Measurements from ENCODE around the gene KRT40. TPM values are rescaled to one million over a fixed set of nuclear protein-coding genes. Genes with fewer than 3 reads are reported as not detected.

The KRT40 gene
- total RNA-seq, 1 experiment from 2014 or later = not detected

- DNase-seq = no peak
- ChIA-PET POLR2A (ENCODE audit: unreplicated experiment) (no interaction called here), CTCF (no interaction called here)
- Histone ChIP-seq H3K36me3 (ENCODE audit: low read depth) (no peaks in the 10 kb centered on the region), H3K4me3 (no peak overlapping the region), H3K79me2 (ENCODE audit: low read depth) (no peaks in the 10 kb centered on the region), H3K9me2 (ENCODE audit: insufficient read depth) (no peaks in the 10 kb centered on the region), H3F3A (ENCODE audit: insufficient read depth, low read depth) (no peaks in the 10 kb centered on the region), H3K27me3 (ENCODE audit: insufficient read depth, low read depth) (no peaks in the 10 kb centered on the region), H3K4me2 (no peak overlapping the region), H3K27ac (no peak overlapping the region), H4K20me1 (ENCODE audit: insufficient read depth) (no peaks in the 10 kb centered on the region), H3K9me3 (ENCODE audit: insufficient read depth, low read depth) (no peaks in the 10 kb centered on the region), H3K4me1 (replicated peaks; ENCODE audit: insufficient read depth) (no peaks in the 10 kb centered on the region), H2AFZ (no peak overlapping the region)
- intact Hi-C loops (cut with micrococcal nuclease; ENCODE audit: unreplicated experiment) = no loop called here
- no TSS peak for BruUV-seq (replicated peaks)
- TF ChIP-seq CTCF (conservative IDR thresholded peaks at IDR 0.05) (no peak), EZH2 (IDR thresholded peaks at IDR 0.05; ENCODE audit: low read depth) (no peak)
These were observed 9.8 kb downstream of the KRT40 start for GRCh38 chr17:40974366-40974765.

- no peaks in the 10 kb centered on the region for H4K20me1 ChIP-seq (ENCODE audit: insufficient read depth)
- POLR2A ChIA-PET (ENCODE audit: unreplicated experiment) = no interaction called here
These were observed 16.5 kb downstream of the KRT40 start for GRCh38 chr17:40967582-40967981.

GRCh38 chr17:40966848-40967247 lies 17.3 kb downstream of the KRT40 start, which contains the start of gene KRT39:
KRT39 (minus strand) TSS chr17:40966948; CDS start chr17:40966856, 92 bp downstream.
- Histone ChIP-seq H3K79me2 (ENCODE audit: low read depth) (no peaks in the 10 kb centered on the region), H2AFZ (no peak within 1 kb of the TSS), H3F3A (ENCODE audit: insufficient read depth, low read depth) (no peaks in the 10 kb centered on the region), H4K20me1 (ENCODE audit: insufficient read depth) (no peaks in the 10 kb centered on the region), H3K4me1 (replicated peaks; ENCODE audit: insufficient read depth) (no peaks in the 10 kb centered on the region), H3K9me3 (ENCODE audit: insufficient read depth, low read depth) (peaks cover 10% of the 10 kb centered on the region), H3K4me3 (no peak within 1 kb of the TSS), H3K9me2 (ENCODE audit: insufficient read depth) (no peaks in the 10 kb centered on the region), H3K27ac (no peak within 1 kb of the TSS), H3K4me2 (no peak within 1 kb of the TSS), H3K36me3 (ENCODE audit: low read depth) (no peaks in the 10 kb centered on the region), H3K27me3 (ENCODE audit: insufficient read depth, low read depth) (no peaks in the 10 kb centered on the region)
- TF ChIP-seq EZH2 (IDR thresholded peaks at IDR 0.05; ENCODE audit: low read depth) (no peak), CTCF (conservative IDR thresholded peaks at IDR 0.05) (no peak)
- intact Hi-C loops (cut with micrococcal nuclease; ENCODE audit: unreplicated experiment) = no loop called here
- no peak for DNase-seq
- ChIA-PET POLR2A (ENCODE audit: unreplicated experiment) (no interaction called here), CTCF (no interaction called here)
- BruUV-seq (replicated peaks) = no TSS peak

More at GRCh38 chr17:40967582-40967981, 16.5 kb downstream of the KRT40 start:
- Histone ChIP-seq H3K4me1 (replicated peaks; ENCODE audit: insufficient read depth) (no peaks in the 10 kb centered on the region), H3K79me2 (ENCODE audit: low read depth) (no peaks in the 10 kb centered on the region), H2AFZ (no peak overlapping the region), H3K4me3 (no peak overlapping the region), H3K27me3 (ENCODE audit: insufficient read depth, low read depth) (no peaks in the 10 kb centered on the region), H3K36me3 (ENCODE audit: low read depth) (no peaks in the 10 kb centered on the region), H3F3A (ENCODE audit: insufficient read depth, low read depth) (no peaks in the 10 kb centered on the region), H3K9me2 (ENCODE audit: insufficient read depth) (no peaks in the 10 kb centered on the region), H3K27ac (no peak overlapping the region), H3K4me2 (no peak overlapping the region), H3K9me3 (ENCODE audit: insufficient read depth, low read depth) (peaks cover 10% of the 10 kb centered on the region)
- intact Hi-C loops (cut with micrococcal nuclease; ENCODE audit: unreplicated experiment) = no loop called here
- no peak for TF ChIP-seq CTCF (conservative IDR thresholded peaks at IDR 0.05)
- TF ChIP-seq EZH2 (IDR thresholded peaks at IDR 0.05; ENCODE audit: low read depth) = no peak
- CTCF ChIA-PET = no interaction called here
- no TSS peak for BruUV-seq (replicated peaks)
- DNase-seq = no peak
